Activated CD4-positive, alpha-beta T cell treated with anti-CD3 and anti-CD28 coated beads, Interleukin-2, amount 50 U/mL, for 16 hours (primary cell): ENCODE data around the gene SMYD1.
"Not testable (repeated sequence)": the region's sequence is repeated elsewhere in the genome, so short reads cannot be mapped to it uniquely, and the experiment has no call there.

ENCODE experiments used
- DNase-seq: peaks from one replicate; pipeline ENCODE4 v3.0.0-alpha.2; 2020

Gene SMYD1

GRCh38 chr2:88067598-88067997 lies at the start of gene SMYD1:
Gene SMYD1 (plus strand): TSS chr2:88067825. CDS start chr2:88067865, 40 bp downstream.
- DNase-seq = no peak

DNA sequence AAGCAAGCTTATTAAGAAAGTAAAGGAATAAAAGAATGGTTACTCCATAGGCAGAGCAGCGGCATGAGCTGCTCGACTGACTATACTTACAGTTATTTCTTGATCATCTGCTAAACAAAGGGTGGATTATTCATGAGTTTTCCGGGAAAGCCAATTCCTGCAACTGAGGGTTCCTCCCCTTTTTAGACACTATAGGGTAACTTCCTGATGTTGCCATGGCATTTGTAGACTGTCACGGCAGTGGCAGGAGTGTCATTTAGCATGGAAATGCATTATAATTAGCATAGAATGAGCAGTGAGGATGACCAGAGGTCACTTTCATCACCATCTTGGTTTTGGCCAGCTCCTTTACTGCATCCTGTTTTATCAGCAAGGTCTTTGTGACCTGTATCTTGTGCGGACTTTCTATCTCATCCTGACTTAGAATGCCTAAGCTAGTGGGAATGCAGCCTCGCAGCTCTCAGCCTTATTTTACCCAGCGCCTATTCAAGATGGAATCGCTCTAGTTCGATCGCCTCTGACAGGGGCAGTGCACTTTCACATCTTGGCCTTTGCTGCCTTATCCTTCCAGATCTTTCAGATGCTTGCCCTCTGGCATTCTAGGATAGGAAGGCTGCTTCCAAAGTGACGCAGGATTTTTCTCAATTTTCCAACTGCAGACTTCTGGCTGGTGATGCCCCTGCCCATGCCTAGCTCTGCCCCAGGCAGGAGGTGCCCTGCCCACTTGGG lies 49.4 kb upstream of the SMYD1 start:
- DNase-seq = not testable (repeated sequence)

DNA sequence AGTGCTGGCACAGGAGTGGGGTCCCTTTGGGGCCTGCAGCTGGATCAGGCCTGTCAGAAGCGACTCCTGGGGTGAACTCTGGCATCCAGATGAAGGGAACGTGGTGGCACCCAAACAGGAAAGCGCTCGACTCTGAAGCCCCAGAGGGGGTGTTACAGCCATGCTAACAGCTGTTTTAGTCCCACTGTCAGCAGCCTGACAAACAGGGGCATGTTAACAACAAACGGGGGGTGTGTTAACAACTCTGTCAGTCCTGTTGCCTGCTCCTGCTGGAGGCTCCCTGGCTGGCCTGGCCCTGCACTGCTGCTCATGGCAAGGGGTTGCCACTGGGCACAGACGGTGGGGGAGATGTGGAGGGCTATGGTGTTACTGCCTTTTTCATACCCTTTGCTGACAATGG lies 48.7 kb upstream of the SMYD1 start:
- no peak for DNase-seq

DNA sequence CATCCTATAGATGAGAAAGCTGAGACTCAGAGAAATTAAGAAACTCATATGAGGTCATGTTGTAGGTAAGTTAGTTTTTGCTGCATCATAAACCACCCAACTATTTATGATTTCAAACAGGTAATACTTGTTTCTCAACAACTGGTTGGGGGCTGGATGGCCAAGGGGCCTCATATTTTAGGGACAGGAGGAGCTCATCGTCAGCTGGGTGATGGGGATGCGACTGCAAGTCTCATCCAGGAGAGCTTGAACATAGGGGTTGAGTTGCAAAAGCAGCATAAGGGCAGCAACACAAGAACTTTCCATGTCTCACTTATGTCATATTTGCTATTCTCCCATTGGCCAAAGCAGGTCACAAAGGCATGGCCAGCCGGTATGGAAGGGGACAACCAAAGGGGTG lies 47.6 kb upstream of the SMYD1 start:
- no peak for DNase-seq

DNA sequence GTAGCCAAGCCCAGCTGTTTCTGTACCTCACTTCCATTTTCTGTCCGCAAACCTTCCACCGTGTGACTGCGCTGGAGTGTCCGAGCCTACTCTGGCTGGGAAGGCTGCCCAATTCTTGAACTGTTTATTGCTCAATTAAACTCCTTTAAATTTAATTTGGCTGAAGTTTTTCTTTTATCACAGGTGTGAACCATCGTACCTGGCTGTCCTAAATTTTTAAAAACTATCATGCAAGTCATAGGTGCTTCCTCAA lies 45.0 kb upstream of the SMYD1 start:
- no peak for DNase-seq

DNA sequence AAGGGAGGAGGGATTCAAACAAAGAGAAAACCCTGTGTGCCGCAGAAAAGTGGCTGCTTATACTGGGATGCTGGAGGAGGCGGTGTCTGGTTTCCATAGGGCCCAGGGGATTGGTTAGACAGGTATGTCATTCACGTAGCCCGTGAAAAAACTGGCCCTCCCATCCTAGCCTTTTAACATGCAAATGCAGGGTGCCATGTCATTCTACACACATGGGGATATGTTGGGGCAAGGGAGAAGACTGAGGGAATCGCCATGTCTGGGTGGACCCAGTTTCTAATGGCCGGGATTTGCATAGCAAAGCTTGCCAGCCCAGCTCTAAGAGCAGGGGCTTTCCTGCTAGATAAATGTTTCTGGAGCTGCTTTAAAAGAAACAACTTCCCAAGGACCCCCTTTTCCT lies 43.1 kb upstream of the SMYD1 start:
- DNase-seq = no peak

- no peak for DNase-seq
Measured at GRCh38 chr2:88027697-88028389, 39.8 kb upstream of the SMYD1 start.

GRCh38 chr2:88028931-88029330 lies 38.7 kb upstream of the SMYD1 start:
- no peak for DNase-seq

DNA sequence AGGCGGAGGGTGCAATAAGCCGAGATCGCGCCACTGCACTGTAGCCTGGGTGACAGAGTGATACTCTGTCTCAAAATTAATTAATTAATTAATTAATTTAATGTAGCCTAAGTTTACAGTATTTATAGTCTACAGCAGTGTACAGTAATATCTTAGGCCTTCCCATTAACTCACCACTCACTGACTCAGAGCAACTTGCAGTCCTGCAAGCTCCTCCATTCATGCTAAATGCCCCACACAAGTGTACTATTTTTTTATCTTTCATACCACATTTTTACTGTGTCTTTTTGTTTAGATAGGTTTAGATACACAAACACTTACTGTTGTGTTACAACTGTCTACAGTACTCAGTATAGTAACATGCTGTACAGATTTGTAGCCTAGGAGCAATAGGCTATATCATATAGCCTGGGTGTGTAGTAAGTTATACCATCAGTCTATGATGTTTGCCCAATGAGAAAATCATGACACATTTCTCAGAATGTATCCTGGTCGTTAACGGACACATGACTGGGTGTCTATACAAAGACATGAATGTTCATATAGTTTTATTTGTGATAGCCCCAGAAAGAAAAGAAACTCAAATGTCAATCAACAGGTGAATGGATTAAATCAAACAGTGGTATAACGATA lies 35.4 kb upstream of the SMYD1 start:
- DNase-seq = no peak

DNA sequence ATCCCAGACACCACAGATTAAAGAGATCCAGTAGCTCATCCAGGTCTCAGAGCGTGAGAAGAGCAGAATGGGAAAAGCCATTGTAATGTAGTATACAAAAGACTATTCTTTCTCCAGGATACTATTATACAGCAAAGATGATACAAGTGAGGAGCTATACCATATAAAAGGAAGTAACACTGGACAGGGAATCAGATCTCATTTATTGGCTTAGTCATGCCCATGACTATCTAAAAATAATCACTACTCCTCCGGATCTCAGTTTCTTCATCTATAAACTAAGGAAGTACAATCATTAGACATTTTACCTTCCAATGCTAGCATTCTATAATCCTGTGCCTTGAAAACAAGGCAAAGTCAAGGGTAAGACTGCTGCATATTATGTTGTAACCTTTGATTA lies 31.4 kb upstream of the SMYD1 start:
- DNase-seq = no peak

GRCh38 chr2:88036606-88037005 lies 31.0 kb upstream of the SMYD1 start:
- no peak for DNase-seq

- no peak for DNase-seq
Measured at GRCh38 chr2:88038263-88039105, 29.1 kb upstream of the SMYD1 start.

DNA sequence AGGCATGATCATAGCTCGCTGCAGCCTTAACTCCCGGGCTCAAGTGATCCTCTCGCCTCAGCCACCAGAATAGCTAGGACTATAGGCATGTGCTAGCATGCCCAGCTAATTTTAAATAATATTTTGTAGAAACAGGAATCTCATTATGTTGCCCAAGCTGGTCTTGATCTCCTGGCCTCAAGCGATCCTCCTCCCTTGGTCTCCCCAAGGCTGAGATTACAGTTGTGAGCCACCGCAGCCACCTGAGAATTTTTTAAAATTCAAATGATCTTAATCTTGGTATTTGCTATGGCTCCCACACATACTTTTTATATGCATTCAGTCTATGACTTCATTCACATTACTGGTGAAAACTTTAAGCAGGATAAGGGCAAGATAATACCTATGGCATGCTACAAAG lies 25.1 kb upstream of the SMYD1 start:
- no peak for DNase-seq

DNA sequence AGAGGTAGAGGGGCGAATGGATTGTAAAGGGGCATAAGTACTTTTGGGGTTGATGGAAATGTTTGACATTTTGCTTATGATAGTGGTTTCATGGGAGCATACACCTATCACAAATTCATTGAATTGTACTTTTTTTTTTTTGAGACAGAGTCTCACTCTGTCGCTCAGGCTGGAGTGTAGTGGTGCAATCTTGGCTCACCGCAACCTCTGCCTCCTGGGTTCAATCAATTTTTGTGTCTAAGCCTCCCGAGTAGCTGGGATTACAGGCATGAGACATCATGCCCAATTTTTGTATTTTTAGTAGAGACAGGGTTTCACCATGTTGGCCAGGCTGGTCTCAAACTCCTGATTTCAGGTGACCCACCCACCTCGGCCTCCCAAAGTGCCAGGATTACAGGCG lies 22.1 kb upstream of the SMYD1 start:
- not testable (repeated sequence) for DNase-seq

GRCh38 chr2:88048541-88048940 lies 19.1 kb upstream of the SMYD1 start:
- DNase-seq = no peak

DNA sequence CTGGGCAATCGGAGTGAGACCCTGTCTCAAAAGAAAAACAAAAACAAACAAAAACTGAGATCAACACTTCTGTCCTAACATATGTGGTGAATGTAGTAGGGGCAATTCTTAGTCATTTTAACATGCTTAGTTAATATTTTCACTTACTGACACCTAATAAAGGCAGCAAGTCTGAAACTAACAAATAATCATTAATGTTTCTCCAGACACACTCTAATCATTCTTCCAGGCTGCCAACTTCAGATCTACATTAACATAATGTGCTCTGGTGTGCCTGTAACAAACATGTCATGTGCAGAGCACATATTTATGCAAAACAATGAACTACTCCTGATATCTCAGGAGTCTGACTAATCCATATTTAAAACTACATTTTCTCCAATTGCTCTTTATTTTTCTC lies 18.0 kb upstream of the SMYD1 start:
- no peak for DNase-seq

DNA sequence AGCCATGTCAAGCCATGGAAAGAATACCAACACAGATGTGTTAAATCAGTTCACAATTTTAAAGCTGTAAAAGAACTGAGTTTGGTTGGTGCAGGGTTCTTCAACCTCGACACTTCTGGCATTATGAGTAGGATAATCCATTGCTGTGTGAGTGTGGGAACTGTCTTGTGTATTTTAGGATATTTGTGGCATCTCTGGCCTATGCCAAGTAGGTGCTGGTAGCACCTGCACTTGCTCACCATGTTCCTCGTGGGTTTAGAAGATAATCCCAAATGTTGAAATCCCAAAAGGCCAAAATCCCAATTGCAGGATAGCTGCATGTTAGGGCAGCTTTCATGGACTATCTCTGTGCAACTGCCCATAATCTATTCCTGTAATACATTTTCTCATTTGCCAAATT lies 15.8 kb upstream of the SMYD1 start:
- no peak for DNase-seq

GRCh38 chr2:88053296-88053695 lies 14.3 kb upstream of the SMYD1 start:
- no peak for DNase-seq

DNA sequence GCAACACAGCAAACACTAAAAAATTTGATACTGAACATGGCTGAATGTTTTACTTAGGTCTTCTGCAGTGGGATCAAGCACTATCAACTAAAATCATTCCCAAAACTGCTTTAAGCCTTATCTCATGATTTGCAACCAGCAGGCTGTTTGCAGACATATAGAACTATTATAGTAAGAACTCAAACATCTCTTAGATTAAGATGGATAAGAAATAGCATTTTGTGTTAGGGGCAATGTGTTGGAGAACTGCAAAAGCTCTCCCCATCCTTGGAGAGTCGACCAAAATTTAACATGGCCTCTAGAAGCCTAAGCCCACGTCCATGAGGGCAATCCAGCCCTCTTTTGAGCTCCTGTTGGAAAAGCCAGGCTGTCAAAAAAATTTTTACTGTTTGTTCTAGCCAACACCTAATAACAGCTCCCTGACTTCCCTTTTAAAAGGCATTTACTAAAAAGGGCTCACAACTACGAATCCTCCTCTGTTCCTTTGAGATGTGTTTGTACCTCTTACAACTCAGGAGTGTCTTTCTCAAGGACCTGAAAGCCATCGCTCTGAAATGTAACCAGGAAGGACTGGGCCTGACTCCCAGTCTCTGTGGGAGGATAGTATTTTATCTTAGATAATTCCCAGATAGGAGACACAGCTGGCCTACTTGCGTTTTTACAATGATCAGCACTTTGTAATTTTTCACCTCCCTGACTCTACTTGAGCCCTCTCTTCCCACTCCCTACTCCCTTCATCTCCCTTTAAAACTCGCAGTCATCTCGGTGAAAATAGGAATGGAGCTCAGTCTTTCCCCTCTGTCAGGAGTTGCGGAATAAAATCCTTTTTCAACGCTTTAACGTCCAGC lies 13.5 kb upstream of the SMYD1 start:
- no peak for DNase-seq

GRCh38 chr2:88054782-88055370 lies 12.7 kb upstream of the SMYD1 start:
- no peak for DNase-seq

DNA sequence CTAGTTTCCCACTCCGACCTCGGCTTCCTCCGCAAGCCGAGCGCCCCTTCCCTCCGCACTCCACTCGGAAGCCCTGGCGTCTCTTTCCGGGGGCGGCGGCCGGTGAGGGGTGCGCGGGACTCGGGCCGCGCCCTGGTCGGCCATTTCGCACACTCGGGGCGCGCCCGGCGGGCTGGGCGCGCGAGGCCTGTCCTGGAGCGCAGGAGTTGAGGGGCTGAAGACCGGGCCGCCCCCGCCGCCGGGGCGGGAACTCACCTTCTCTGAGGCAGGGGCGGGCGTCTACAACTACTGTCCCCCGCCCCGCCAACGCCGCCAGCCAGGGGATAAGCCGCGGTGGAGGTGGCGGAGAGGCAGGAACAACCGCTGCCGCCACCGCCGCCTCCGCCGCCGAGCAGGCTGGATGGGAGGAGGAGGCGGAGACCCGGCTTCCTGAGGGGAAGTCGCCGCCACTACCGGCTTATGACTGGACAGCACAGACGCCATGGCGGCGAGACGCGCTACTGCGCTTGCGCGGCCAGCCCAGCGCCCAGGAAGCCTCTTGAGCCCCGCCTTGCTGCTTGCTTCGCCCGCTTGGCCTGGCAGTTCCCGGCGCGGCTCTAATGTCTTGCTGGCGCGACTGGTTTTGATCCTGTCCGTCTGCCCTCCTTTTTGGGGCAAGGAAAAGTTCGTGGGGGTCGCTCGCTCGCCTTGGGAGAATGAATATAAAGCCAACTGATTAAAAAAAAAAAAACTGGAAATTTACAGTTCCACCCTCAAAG lies 12.1 kb upstream of the SMYD1 start, which contains the start of gene KRCC1:
KRCC1 (minus strand) TSS at position 413 of the 758 bp plus-strand sequence. CDS start 27,220 bp downstream, outside the sequence.
- DNase-seq = peak; percentile 96
